ENCODE measurements around the gene ELAVL1.

Gene ELAVL1

GRCh38 chr19:7983286-7983950 lies 22.0 kb downstream of the ELAVL1 start:
- TF ChIP-seq POLR2AphosphoS5 (IDR thresholded peaks at IDR 0.05; ENCODE audit: low read depth, low read length) (no peak), POLR2A (IDR thresholded peaks at IDR 0.05; ENCODE audit: low read depth, low read length) (no peak), TAF1 (IDR thresholded peaks at IDR 0.05; ENCODE audit: borderline replicate concordance, low read depth, low read length) (no peak)
- FAIRE-seq, result no peak
- no peak for DNase-seq (ENCODE audit: insufficient read length)

DNA sequence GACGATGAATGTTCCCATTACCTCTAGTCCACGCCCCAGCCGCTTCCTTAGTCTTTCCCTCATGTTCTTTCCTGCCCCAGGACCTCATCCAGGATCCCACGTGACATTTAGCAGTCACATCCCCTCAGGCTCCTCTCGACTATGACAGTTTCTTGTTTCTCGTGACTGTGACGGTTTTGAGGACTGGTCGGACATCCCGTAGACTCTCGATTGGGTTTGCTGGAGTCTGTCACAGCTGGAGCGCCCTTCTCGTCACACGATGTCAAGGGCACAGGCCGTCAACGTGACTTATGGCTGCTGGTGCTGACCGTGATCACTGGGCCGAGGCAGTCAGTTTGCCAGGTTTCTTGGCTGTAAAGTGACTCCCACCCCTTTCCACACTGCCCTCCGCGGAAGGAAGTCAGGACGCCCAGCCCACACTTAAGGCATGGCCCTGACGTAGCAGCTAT lies 22.8 kb downstream of the ELAVL1 start:
- DNase-seq (ENCODE audit: insufficient read length) (no peak), FAIRE-seq (no peak)
- TF ChIP-seq TAF1 (IDR thresholded peaks at IDR 0.05; ENCODE audit: borderline replicate concordance, low read depth, low read length) (no peak), POLR2A (IDR thresholded peaks at IDR 0.05; ENCODE audit: low read depth, low read length) (no peak), POLR2AphosphoS5 (IDR thresholded peaks at IDR 0.05; ENCODE audit: low read depth, low read length) (no peak)

DNA sequence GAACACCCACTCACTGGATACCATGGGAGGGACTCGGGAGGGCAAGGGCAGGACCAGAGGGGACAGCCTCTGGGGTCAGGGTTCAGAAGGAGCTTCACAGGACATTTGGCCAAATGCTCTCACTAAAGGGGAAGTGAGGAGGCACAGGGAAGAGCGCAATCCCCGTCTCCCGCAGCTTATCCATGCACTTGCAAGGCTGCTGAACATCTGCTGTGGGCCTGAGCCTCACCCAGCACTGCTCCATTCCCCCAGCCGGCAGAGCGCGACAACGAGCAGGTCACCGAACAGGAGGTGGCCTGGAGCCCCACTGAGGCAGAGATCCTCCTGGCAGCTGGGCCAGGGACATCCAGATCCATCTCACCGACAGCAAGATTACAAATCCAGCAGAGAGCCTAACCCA lies 23.3 kb downstream of the ELAVL1 start:
- DNase-seq (ENCODE audit: insufficient read length) (no peak), FAIRE-seq (no peak)
- TF ChIP-seq POLR2A (IDR thresholded peaks at IDR 0.05; ENCODE audit: low read depth, low read length) (no peak), TAF1 (IDR thresholded peaks at IDR 0.05; ENCODE audit: borderline replicate concordance, low read depth, low read length) (no peak), POLR2AphosphoS5 (IDR thresholded peaks at IDR 0.05; ENCODE audit: low read depth, low read length) (no peak)

GRCh38 chr19:7981661-7982060 lies 23.8 kb downstream of the ELAVL1 start:
- DNase-seq (ENCODE audit: insufficient read length) (no peak), FAIRE-seq (no peak)
- TF ChIP-seq POLR2A (IDR thresholded peaks at IDR 0.05; ENCODE audit: low read depth, low read length) (no peak), TAF1 (IDR thresholded peaks at IDR 0.05; ENCODE audit: borderline replicate concordance, low read depth, low read length) (no peak), POLR2AphosphoS5 (IDR thresholded peaks at IDR 0.05; ENCODE audit: low read depth, low read length) (no peak)

DNA sequence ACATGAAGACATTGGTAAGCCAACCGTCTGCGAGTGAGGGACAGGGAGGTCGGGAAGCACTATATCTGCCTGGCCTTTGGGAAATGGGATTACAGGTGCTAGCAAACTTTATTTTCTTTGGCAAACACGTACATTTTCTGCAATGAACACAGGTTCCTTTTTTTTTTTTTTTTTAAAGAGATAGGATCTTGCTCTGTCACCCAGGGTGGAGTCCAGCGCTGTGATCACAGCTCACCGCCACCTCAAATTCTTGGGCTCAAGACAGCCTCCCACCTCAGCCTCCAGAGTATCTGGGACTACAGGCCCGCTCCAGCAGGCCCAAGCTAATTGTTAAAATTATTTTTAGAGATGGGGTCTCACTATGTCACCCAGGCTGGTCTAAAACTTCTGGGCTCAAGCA lies 24.2 kb downstream of the ELAVL1 start:
- DNase-seq (ENCODE audit: insufficient read length) (no peak), FAIRE-seq (no peak)
- TF ChIP-seq TAF1 (IDR thresholded peaks at IDR 0.05; ENCODE audit: borderline replicate concordance, low read depth, low read length), result no peak
- no peak for TF ChIP-seq POLR2A (IDR thresholded peaks at IDR 0.05; ENCODE audit: low read depth, low read length)
- no peak for TF ChIP-seq POLR2AphosphoS5 (IDR thresholded peaks at IDR 0.05; ENCODE audit: low read depth, low read length)

- DNase-seq (ENCODE audit: insufficient read length) (no peak), FAIRE-seq (no peak)
- TF ChIP-seq TAF1 (IDR thresholded peaks at IDR 0.05; ENCODE audit: borderline replicate concordance, low read depth, low read length) (no peak), POLR2A (IDR thresholded peaks at IDR 0.05; ENCODE audit: low read depth, low read length) (no peak), POLR2AphosphoS5 (IDR thresholded peaks at IDR 0.05; ENCODE audit: low read depth, low read length) (no peak)
These were observed 24.8 kb downstream of the ELAVL1 start for GRCh38 chr19:7980635-7981121.

- DNase-seq (ENCODE audit: insufficient read length) (no peak), FAIRE-seq (no peak)
- TF ChIP-seq POLR2A (IDR thresholded peaks at IDR 0.05; ENCODE audit: low read depth, low read length) (no peak), TAF1 (IDR thresholded peaks at IDR 0.05; ENCODE audit: borderline replicate concordance, low read depth, low read length) (no peak), POLR2AphosphoS5 (IDR thresholded peaks at IDR 0.05; ENCODE audit: low read depth, low read length) (no peak)
These were observed 25.3 kb downstream of the ELAVL1 start for GRCh38 chr19:7980168-7980567.

DNA sequence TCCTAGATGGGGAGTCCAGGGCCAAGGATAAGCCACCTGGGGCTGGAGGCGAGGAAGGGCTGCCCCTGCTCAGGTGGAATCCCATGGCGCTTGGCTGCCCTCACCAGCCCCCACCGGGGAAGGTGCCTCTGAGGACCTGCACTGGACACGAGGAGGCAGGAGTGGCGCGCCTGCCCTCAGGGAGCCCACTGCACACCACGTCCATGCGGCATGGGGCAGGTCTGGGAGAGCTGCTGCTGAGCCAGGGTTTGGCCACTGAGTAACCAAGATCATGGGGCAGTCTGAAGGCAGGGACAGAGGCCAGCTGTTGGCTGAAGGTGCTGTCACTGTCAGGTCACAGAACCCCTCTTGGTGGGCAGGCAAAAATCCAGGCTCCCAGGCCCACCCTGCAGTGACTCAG lies 25.9 kb downstream of the ELAVL1 start:
- TF ChIP-seq POLR2AphosphoS5 (IDR thresholded peaks at IDR 0.05; ENCODE audit: low read depth, low read length), result no peak
- TF ChIP-seq TAF1 (IDR thresholded peaks at IDR 0.05; ENCODE audit: borderline replicate concordance, low read depth, low read length), result no peak
- no peak for TF ChIP-seq POLR2A (IDR thresholded peaks at IDR 0.05; ENCODE audit: low read depth, low read length)
- no peak for FAIRE-seq
- no peak for DNase-seq (ENCODE audit: insufficient read length)

GRCh38 chr19:7979011-7979410 lies 26.4 kb downstream of the ELAVL1 start:
- DNase-seq (ENCODE audit: insufficient read length), result no peak
- no peak for FAIRE-seq
- TF ChIP-seq TAF1 (IDR thresholded peaks at IDR 0.05; ENCODE audit: borderline replicate concordance, low read depth, low read length) (no peak), POLR2A (IDR thresholded peaks at IDR 0.05; ENCODE audit: low read depth, low read length) (no peak), POLR2AphosphoS5 (IDR thresholded peaks at IDR 0.05; ENCODE audit: low read depth, low read length) (no peak)

DNA sequence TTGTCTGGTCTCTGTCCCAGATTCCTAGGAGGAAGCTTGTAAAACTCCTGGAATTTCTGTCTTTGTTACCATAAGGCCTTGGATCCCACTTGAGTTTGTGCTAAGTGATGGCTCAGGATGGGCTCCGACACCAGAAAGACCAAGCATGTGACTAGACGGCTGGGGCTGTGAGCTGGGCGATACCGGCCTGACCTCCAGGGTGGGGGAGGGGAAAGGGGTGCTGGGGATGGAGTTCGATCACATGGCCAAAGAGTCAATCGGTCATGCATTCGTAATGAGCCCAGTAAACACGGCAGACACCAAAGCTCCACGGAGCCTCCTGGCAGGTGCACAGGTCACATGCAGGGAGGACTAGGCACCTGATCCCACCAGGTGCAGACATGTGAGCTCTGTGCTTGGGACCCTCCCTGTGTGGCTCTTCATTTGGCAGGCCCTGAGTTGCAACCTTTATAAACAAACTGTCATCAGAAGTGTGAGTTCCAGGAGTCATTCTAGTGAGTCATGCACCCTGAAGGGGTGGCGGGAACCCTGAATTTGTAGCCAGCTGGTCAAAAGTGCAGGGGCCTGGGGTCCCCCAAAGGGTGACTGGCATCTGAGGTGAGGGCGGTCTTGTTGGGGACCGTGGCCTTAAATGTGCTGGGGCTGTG lies 27.1 kb downstream of the ELAVL1 start:
- DNase-seq (ENCODE audit: insufficient read length), result no peak

DNA sequence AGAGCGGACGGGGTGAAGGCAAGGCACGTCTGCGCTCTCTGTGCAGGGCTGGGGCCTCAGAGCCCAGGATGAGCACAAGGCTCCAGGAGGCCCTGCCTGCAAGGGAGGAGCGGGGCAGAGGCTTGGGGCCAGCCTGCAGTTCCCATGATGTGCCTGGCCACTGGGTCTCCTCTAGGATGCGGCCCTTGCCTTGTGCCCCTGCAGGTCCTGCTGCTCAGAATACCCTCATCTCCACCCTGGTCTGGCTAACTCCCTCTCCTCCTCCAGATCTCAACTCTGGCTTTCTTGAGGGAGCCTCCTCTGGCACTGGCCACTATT lies 27.8 kb downstream of the ELAVL1 start:
- no peak for FAIRE-seq
- DNase-seq (ENCODE audit: insufficient read length), result no peak
- TF ChIP-seq POLR2AphosphoS5 (IDR thresholded peaks at IDR 0.05; ENCODE audit: low read depth, low read length) (no peak), TAF1 (IDR thresholded peaks at IDR 0.05; ENCODE audit: borderline replicate concordance, low read depth, low read length) (no peak), POLR2A (IDR thresholded peaks at IDR 0.05; ENCODE audit: low read depth, low read length) (no peak)

More for the DNA sequence above, 27.1 kb downstream of the ELAVL1 start:
- no peak for TF ChIP-seq POLR2A (IDR thresholded peaks at IDR 0.05; ENCODE audit: low read depth, low read length)
- no peak for TF ChIP-seq TAF1 (IDR thresholded peaks at IDR 0.05; ENCODE audit: borderline replicate concordance, low read depth, low read length)
- TF ChIP-seq POLR2AphosphoS5 (IDR thresholded peaks at IDR 0.05; ENCODE audit: low read depth, low read length), result no peak
- FAIRE-seq, result no peak

Data from GM12892 (cell line).